ENCODE results near the gene INPP5B.
"Not testable (repeated sequence)": the region's sequence is repeated elsewhere in the genome, so short reads cannot be mapped to it uniquely, and the experiment has no call there.

INPP5B gene

DNA sequence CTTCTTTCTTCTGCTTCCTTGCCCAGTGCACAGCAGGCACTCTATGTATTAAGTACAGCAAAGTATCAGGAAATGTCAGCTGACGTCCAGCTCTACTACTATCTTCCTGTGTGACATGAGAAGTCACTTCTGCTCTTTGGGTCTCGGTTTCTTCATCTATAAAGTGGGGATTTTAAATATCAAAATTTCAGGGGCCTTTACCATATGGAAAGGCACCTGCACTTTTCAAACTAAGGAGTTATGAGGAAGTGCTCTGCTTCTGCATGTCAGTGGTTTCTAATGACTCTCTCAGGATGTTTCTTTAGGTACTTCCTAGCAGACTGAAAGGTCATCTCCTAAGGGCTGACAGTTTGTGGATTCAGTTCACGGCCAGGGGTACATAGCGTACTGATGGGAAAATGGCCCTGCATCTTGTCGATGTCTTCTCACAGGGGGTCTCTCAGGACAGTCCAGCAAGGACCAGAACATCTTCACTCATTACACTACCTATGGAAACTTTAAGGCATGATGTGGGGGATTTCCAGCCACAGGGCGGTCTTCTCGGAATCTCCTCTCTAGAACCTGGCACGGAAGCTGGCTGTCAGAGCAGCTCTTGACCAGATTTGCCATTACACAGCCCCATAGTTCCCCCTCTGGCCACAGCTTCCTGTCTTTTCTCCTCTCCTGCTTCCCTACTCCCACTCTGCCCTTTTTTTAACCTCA is 45.5 kb downstream of the INPP5B start:
- H3K9me2 ChIP-seq (replicated peaks; ENCODE audit: low read depth, low read length): no peaks in the 10 kb centered on the region
- no peak overlapping the region for H3K9ac ChIP-seq (ENCODE audit: low read depth, low read length, poor library complexity, severe bottlenecking)
- no peaks in the 10 kb centered on the region for H3K27me3 ChIP-seq (ENCODE audit: insufficient read depth, low read length, poor library complexity, severe bottlenecking)
- no peaks in the 10 kb centered on the region for H4K20me1 ChIP-seq (ENCODE audit: insufficient read depth, low read length, poor library complexity, severe bottlenecking)
- no peak overlapping the region for H2AFZ ChIP-seq (ENCODE audit: low read length)
- TF ChIP-seq, protein P1, sequence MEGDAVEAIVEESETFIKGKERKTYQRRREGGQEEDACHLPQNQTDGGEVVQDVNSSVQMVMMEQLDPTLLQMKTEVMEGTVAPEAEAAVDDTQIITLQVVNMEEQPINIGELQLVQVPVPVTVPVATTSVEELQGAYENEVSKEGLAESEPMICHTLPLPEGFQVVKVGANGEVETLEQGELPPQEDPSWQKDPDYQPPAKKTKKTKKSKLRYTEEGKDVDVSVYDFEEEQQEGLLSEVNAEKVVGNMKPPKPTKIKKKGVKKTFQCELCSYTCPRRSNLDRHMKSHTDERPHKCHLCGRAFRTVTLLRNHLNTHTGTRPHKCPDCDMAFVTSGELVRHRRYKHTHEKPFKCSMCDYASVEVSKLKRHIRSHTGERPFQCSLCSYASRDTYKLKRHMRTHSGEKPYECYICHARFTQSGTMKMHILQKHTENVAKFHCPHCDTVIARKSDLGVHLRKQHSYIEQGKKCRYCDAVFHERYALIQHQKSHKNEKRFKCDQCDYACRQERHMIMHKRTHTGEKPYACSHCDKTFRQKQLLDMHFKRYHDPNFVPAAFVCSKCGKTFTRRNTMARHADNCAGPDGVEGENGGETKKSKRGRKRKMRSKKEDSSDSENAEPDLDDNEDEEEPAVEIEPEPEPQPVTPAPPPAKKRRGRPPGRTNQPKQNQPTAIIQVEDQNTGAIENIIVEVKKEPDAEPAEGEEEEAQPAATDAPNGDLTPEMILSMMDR (conservative IDR thresholded peaks at IDR 0.05; ENCODE audit: low read length): no peak
- TF ChIP-seq EZH2phosphoT487 (IDR thresholded peaks at IDR 0.05; ENCODE audit: borderline replicate concordance): no peak
- no peaks in the 10 kb centered on the region for H3F3A ChIP-seq (ENCODE audit: low read depth)
- peaks cover 10% of the 10 kb centered on the region; the same call in 1 of the 2 replicates for H3K9me3 ChIP-seq (ENCODE audit: insufficient read depth, low read depth, low read length)
- H3K4me1 ChIP-seq (ENCODE audit: insufficient read depth, low read length, poor library complexity, severe bottlenecking): no peaks in the 10 kb centered on the region
- H3K36me3 ChIP-seq (ENCODE audit: insufficient read depth, low read length): no peaks in the 10 kb centered on the region; the same call in 1 of the 2 replicates
- peaks cover 39% of the 10 kb centered on the region for H3K79me2 ChIP-seq (ENCODE audit: insufficient read depth, low read length)
- H3K4me3 ChIP-seq (ENCODE audit: low read length, poor library complexity, severe bottlenecking): no peak overlapping the region
- H3K4me2 ChIP-seq (ENCODE audit: low read depth, low read length, poor library complexity, severe bottlenecking): no peak overlapping the region

DNA sequence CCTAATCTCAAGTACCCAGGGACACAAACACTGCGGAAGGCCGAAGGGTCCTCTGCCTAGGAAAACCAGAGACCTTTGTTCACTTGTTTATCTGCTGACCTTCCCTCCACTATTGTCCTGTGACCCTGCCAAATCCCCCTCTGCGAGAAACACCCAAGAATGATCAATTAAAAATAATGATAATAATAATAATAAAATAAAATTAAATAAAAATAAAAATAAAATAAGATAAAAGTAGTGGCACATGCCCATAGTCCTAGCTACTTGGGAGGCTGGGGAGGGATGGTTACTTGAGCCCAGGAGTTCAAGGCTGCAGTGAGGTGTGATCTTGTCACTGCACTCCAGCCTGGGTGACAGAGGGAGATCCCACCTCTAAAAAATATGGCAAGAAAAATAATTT is 49.3 kb downstream of the INPP5B start:
- not testable (repeated sequence) for H3K36me3 ChIP-seq (ENCODE audit: insufficient read depth, low read length); H3K9me3 ChIP-seq (ENCODE audit: insufficient read depth, low read depth, low read length); H3F3A ChIP-seq (ENCODE audit: low read depth); H3K4me2 ChIP-seq (ENCODE audit: low read depth, low read length, poor library complexity, severe bottlenecking); H4K20me1 ChIP-seq (ENCODE audit: insufficient read depth, low read length, poor library complexity, severe bottlenecking); H3K4me1 ChIP-seq (ENCODE audit: insufficient read depth, low read length, poor library complexity, severe bottlenecking); H3K9me2 ChIP-seq (replicated peaks; ENCODE audit: low read depth, low read length); H3K9ac ChIP-seq (ENCODE audit: low read depth, low read length, poor library complexity, severe bottlenecking); H3K4me3 ChIP-seq (ENCODE audit: low read length, poor library complexity, severe bottlenecking); H3K27me3 ChIP-seq (ENCODE audit: insufficient read depth, low read length, poor library complexity, severe bottlenecking); H2AFZ ChIP-seq (ENCODE audit: low read length)
- peaks cover 29% of the 10 kb centered on the region for H3K79me2 ChIP-seq (ENCODE audit: insufficient read depth, low read length)

DNA sequence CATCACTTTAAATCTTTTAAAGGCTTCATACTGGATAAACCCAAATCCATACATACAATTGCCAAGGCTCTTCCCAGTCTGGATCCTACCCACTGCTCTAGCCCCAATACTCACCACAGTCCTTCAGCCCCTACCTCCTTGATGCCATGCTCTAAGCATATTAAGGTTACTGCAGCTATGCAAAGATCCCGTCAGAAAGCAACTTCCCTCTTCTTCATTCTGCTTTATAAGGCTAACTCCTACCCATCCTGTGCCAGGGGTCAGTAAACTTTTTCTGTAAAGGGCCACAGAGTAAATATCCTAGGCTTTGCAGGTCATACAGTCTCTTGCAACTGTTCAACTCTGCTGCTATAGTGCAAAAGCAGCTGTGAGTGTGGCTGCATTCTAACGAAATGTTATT is 53.2 kb downstream of the INPP5B start:
- Histone ChIP-seq H3K4me1 (ENCODE audit: insufficient read depth, low read length, poor library complexity, severe bottlenecking) (no peaks in the 10 kb centered on the region), H2AFZ (ENCODE audit: low read length) (no peak overlapping the region), H3K9ac (ENCODE audit: low read depth, low read length, poor library complexity, severe bottlenecking) (no peak overlapping the region), H3K4me2 (ENCODE audit: low read depth, low read length, poor library complexity, severe bottlenecking) (no peak overlapping the region), H3K4me3 (ENCODE audit: low read length, poor library complexity, severe bottlenecking) (no peak overlapping the region), H3F3A (ENCODE audit: low read depth) (no peaks in the 10 kb centered on the region), H4K20me1 (ENCODE audit: insufficient read depth, low read length, poor library complexity, severe bottlenecking) (peaks cover 4% of the 10 kb centered on the region), H3K79me2 (ENCODE audit: insufficient read depth, low read length) (peaks cover 19% of the 10 kb centered on the region), H3K9me3 (ENCODE audit: insufficient read depth, low read depth, low read length) (no peaks in the 10 kb centered on the region), H3K27me3 (ENCODE audit: insufficient read depth, low read length, poor library complexity, severe bottlenecking) (no peaks in the 10 kb centered on the region), H3K9me2 (replicated peaks; ENCODE audit: low read depth, low read length) (no peaks in the 10 kb centered on the region), H3K36me3 (ENCODE audit: insufficient read depth, low read length) (peaks cover 15% of the 10 kb centered on the region; the same call in 1 of the 2 replicates)
- no peak for TF ChIP-seq EZH2phosphoT487 (IDR thresholded peaks at IDR 0.05; ENCODE audit: borderline replicate concordance)
- TF ChIP-seq, protein P1 (conservative IDR thresholded peaks at IDR 0.05; ENCODE audit: low read length): no peak

All from Loucy (cell line).